Ovary (tissue), 9 donors: Measurements from ENCODE around the gene ASB1. TPM values are rescaled to one million over a fixed set of nuclear protein-coding genes. Genes with fewer than 3 reads are reported as not detected.
A peak's percentile ranks its signal among the peaks of the same experiment; 100 is the strongest.

Experiments
- DNase-seq, 5 donors: peaks; one replicate each; pipeline ENCODE4 v3.0.0-alpha.2; 2019 to 2020
- H3K27ac ChIP-seq, 2 donors: fragments of 200-600 bp; one replicate each; pipeline versions ENCODE4 v1.5.1 to v1.8.0; 2019 to 2022
- H3K27me3 ChIP-seq: fragments of 200-600 bp; one replicate; pipeline ENCODE4 v1.8.0; 2022
- H3K36me3 ChIP-seq: fragments of 200-600 bp; sonication (generic); one replicate; pipeline ENCODE4 v1.5.1; 2019
- H3K4me1 ChIP-seq: one replicate; pipeline ENCODE4 v1.8.1; 2013; ENCODE audit warnings: mild to moderate bottlenecking, moderate library complexity; ENCODE audit not compliant: insufficient read depth
- H3K4me3 ChIP-seq: fragments of 200-600 bp; sonication (generic); one replicate; pipeline ENCODE4 v1.5.1; 2017
- H3K9me3 ChIP-seq, 2 donors: fragments of 200-600 bp in 1 of 2; sonication (generic) in 1 of 2; one replicate each; pipeline versions ENCODE4 v1.5.1 to v1.8.1; 2013 to 2019; ENCODE audit warnings: mild to moderate bottlenecking in 1 of 2, moderate library complexity in 1 of 2
- CTCF ChIP-seq, 3 donors: fragments of 450-650 bp in 2 of 3; fragments of 200-600 bp in 1 of 3; IDR thresholded peaks; one replicate each; pipeline versions ENCODE4 v1.5.1 to v1.8.0; 2016 to 2022; ENCODE audit warnings: antibody characterized with exemption in 3 of 3, mild to moderate bottlenecking in 1 of 3
- EP300 ChIP-seq: sonication (generic); formaldehyde crosslinking; IDR thresholded peaks from one replicate; pipeline ENCODE4 v1.6.1; 2017; ENCODE audit warnings: antibody characterized with exemption
- POLR2A ChIP-seq: fragments of 450-650 bp; IDR thresholded peaks from one replicate; pipeline ENCODE4 v1.6.1; 2017; ENCODE audit warnings: antibody characterized with exemption, mild to moderate bottlenecking, moderate library complexity
- WGBS, 3 donors: extraction: QIAGEN DNeasy Blood & Tissue Kit in 1 of 3; methylation state at CpG; one replicate each; pipeline versions ENCODE4 v1.1.5 to v1.1.7; 2013 to 2017; 5-methylcytosine and 5-hydroxymethylcytosine counted together
- intact Hi-C, 4 donors: fragments of 100-400 bp; cut with DNase I; formaldehyde crosslinking; loops; one replicate each; pipeline versions ENCODE4 v1.11.0 to v1.15.1; 2022 to 2023
- polyA plus RNA-seq, 2 donors: library from polyadenylated mRNA; stranded (reverse); fragments of 200-250 nt in 1 of 2; fragments of 350-450 nt in 1 of 2; fragmentation: Illumina TruSeq in 1 of 2; extraction: RNeasy Lipid Tissue Mini Kit (QIAGEN cat#74804) in 1 of 2; gene quantifications; one replicate each; pipeline ENCODE4 v1.2.3, GENCODE V29; 2013 to 2014
- total RNA-seq, 7 donors: library from RNA; depleted of rRNA in 2 of 7; stranded (reverse); fragments of >200 nt in 2 of 7; fragmentation: NEBNext Ultra II Directional in 3 of 7; extraction: Animal tissue kit (Norgen Biotek cat#: 25700) in 3 of 7; gene quantifications; one replicate each; pipeline versions ENCODE4 v1.1.0 to v1.2.4, GENCODE V29; 2016 to 2023
- donor health status: DM: no; HTN: no; CAD: no; lungs with moderate emphysema.
- donor health status: DM: no; HTN: no; CAD: no.
- donor health status: Bipolar disorder and iron deficiency.
- donor health status: DM: yes; HTN: yes; CAD: no.
- donor health status: DM: no; HTN: no; CAD: no.
- donor health status: DM: yes; HTN: yes; CAD: no.

The ASB1 gene
- total and polyA plus RNA-seq, 9 donors = 9.3 to 34.0 (median 29.6) TPM

GRCh38 chr2:238427435-238428162, 872 bp downstream of the ASB1 start:
- intact Hi-C loops = no loop called here
- no peaks in the 10 kb centered on the region for H3K36me3 ChIP-seq
- H3K4me1 ChIP-seq = peaks cover 16% of the 10 kb centered on the region
- TF ChIP-seq CTCF (IDR thresholded peaks at IDR 0.05) (no peak), EP300 (no peak), POLR2A (no peak)
- H3K4me3 ChIP-seq = peak overlapping the region; percentile 90
- H3K27ac ChIP-seq = peak overlapping the region; percentile 88 to 91
- 6 to 8% (median 6%) methylated on average over 20 of the region's 20 CpGs for WGBS, 3 donors
- H3K27me3 ChIP-seq = no peaks in the 10 kb centered on the region
- H3K9me3 ChIP-seq = no peaks in the 10 kb centered on the region
- peak in 1 of 5 donors; percentile 56 for DNase-seq

GRCh38 chr2:238428866-238429265, 2.1 kb downstream of the ASB1 start:
- peaks cover 16% of the 10 kb centered on the region for H3K4me1 ChIP-seq
- DNase-seq = no peak
- TF ChIP-seq EP300 (no peak), CTCF (IDR thresholded peaks at IDR 0.05) (no peak), POLR2A (no peak)
- no peaks in the 10 kb centered on the region for H3K36me3 ChIP-seq
- intact Hi-C loops = no loop called here
- no peaks in the 10 kb centered on the region for H3K27me3 ChIP-seq
- no peaks in the 10 kb centered on the region for H3K9me3 ChIP-seq
- H3K27ac ChIP-seq = no peak overlapping the region
- H3K4me3 ChIP-seq = no peak overlapping the region
- 95 to 97% (median 96%) methylated on average over 8 of the region's 8 CpGs for WGBS, 3 donors

- no peak overlapping the region for H3K27ac ChIP-seq
- H3K4me1 ChIP-seq = peaks cover 14% of the 10 kb centered on the region
- DNase-seq = no peak
- intact Hi-C loops = no loop called here
- no peaks in the 10 kb centered on the region for H3K27me3 ChIP-seq
- TF ChIP-seq CTCF (IDR thresholded peaks at IDR 0.05) = no peak
- TF ChIP-seq EP300 = no peak
- TF ChIP-seq POLR2A = no peak
- no peaks in the 10 kb centered on the region for H3K9me3 ChIP-seq
- 95 to 99% (median 97%) methylated on average over 6 of the region's 6 CpGs for WGBS, 3 donors
- H3K4me3 ChIP-seq = no peak overlapping the region
- H3K36me3 ChIP-seq = no peaks in the 10 kb centered on the region
These were observed 4.1 kb downstream of the ASB1 start for GRCh38 chr2:238430781-238431180.

- Histone ChIP-seq H3K9me3 (no peaks in the 10 kb centered on the region), H3K4me1 (peaks cover 11% of the 10 kb centered on the region), H3K36me3 (no peaks in the 10 kb centered on the region), H3K4me3 (no peak overlapping the region), H3K27me3 (no peaks in the 10 kb centered on the region), H3K27ac (no peak overlapping the region)
- WGBS, 3 donors = 40 to 72% (median 57%) methylated on average over 1 of the region's 1 CpG
- intact Hi-C loops = no loop called here
- DNase-seq = no peak
- TF ChIP-seq CTCF (IDR thresholded peaks at IDR 0.05) = no peak
- no peak for TF ChIP-seq EP300
- no peak for TF ChIP-seq POLR2A
These were observed 4.7 kb downstream of the ASB1 start for GRCh38 chr2:238431456-238431855.
